Tibial nerve (tissue), 4 donors: ENCODE data around the gene ITGA1. TPM values are rescaled to one million over a fixed set of nuclear protein-coding genes. Genes with fewer than 3 reads are reported as not detected.
A peak's percentile ranks its signal among the peaks of the same experiment; 100 is the strongest.

Experiments used
- DNase-seq, 2 donors: peaks; one replicate each; pipeline ENCODE4 v3.0.0-alpha.2; 2019; ENCODE audit warnings: low spot score in 2 of 2
- H3K27ac ChIP-seq, 4 donors: fragments of 200-600 bp; sonication (generic) in 3 of 4; one replicate each; pipeline ENCODE4 v1.5.1; 2017 to 2019; ENCODE audit warnings: mild to moderate bottlenecking in 1 of 4
- H3K27me3 ChIP-seq, 2 donors: fragments of 200-600 bp; sonication (generic) in 1 of 2; one replicate each; pipeline versions ENCODE4 v1.5.1 to v1.6.0; 2017 to 2019
- H3K36me3 ChIP-seq, 3 donors: fragments of 200-600 bp; sonication (generic); one replicate each; pipeline ENCODE4 v1.5.1; 2018 to 2019
- H3K4me1 ChIP-seq, 4 donors: fragments of 200-600 bp; sonication (generic) in 3 of 4; one replicate each; pipeline ENCODE4 v1.5.1; 2017 to 2019
- H3K4me3 ChIP-seq, 4 donors: fragments of 200-600 bp; sonication (generic) in 3 of 4; one replicate each; pipeline ENCODE4 v1.5.1; 2017 to 2019; ENCODE audit warnings: mild to moderate bottlenecking in 1 of 4, moderate library complexity in 1 of 4
- H3K9me3 ChIP-seq, 4 donors: fragments of 200-600 bp; sonication (generic) in 3 of 4; one replicate each; pipeline ENCODE4 v1.5.1; 2017 to 2019
- EP300 ChIP-seq, 2 donors: sonication (generic); formaldehyde crosslinking; IDR thresholded peaks; one replicate each; pipeline ENCODE4 v1.6.1; 2017; ENCODE audit warnings: antibody characterized with exemption in 2 of 2, mild to moderate bottlenecking in 1 of 2
- POLR2A ChIP-seq, 2 donors: fragments of 450-650 bp; IDR thresholded peaks; one replicate each; pipeline ENCODE4 v1.6.1; 2017; ENCODE audit warnings: antibody characterized with exemption in 2 of 2, mild to moderate bottlenecking in 2 of 2, moderate library complexity in 2 of 2
- WGBS, 2 donors: methylation state at CpG; one replicate each; pipeline ENCODE4 v1.1.5; 2018; 5-methylcytosine and 5-hydroxymethylcytosine counted together
- total RNA-seq, 4 donors: library from RNA; depleted of rRNA; stranded (reverse); fragments of >200 nt; gene quantifications; one replicate each; pipeline ENCODE4 v1.1.0, GENCODE V29; 2016
- TF ChIP-seq, protein P1 (sequence below), 5 experiments: fragments of 200-600 bp in 3 of 5; fragments of 450-650 bp in 2 of 5; sonication (generic) in 3 of 5; IDR thresholded peaks; one replicate each; pipeline ENCODE4 v1.5.1; 2016 to 2019; ENCODE audit warnings: antibody characterized with exemption in 5 of 5, mild to moderate bottlenecking in 3 of 5, moderate library complexity in 2 of 5

The ITGA1 gene
- total RNA-seq, 4 donors from 2014 or later: 26.8 to 62.5 (median 27.7) TPM

DNA sequence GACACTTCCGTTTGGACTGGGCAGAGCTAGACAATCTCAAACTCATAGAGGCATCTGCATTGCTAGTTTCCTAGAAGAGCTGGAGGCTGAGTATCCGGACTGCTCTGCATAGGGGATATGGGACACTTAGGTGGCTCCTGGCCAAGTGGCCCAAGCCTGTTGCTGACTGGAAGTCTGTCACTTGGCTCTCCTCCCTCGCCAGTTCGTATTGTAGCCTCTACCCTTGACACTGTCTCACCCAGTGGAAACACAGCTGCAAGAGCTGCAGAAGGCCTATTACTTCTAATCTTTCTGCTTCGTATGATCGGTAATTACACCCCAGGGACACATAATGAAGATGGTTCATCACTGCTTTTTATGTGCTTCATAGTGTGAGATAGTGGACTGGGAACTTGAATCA, 34.7 kb downstream of the ITGA1 start:
- peak; percentile 29 to 31 for DNase-seq
- Histone ChIP-seq H3K36me3 (no peaks in the 10 kb centered on the region), H3K27ac (peak overlapping the region in 2 of 4 donors; percentile 48 to 67), H3K27me3 (no peaks in the 10 kb centered on the region), H3K4me1 (peaks cover 0 to 20% (median 8%) of the 10 kb centered on the region in 4 donors), H3K9me3 (no peaks in the 10 kb centered on the region), H3K4me3 (no peak overlapping the region)
- 23 to 49% methylated on average over 6 of the region's 6 CpGs for WGBS, 2 donors
- TF ChIP-seq EP300 (IDR thresholded peaks at IDR 0.05) (peak in 1 of 2 donors; percentile 29), POLR2A (IDR thresholded peaks at IDR 0.05) (no peak)

- peaks cover 0 to 23% (median 8%) of the 10 kb centered on the region in 4 donors for H3K4me1 ChIP-seq
Measured at GRCh38 chr5:52824827-52825226, 37.1 kb downstream of the ITGA1 start.

GRCh38 chr5:52825826-52826225, 38.1 kb downstream of the ITGA1 start:
- Histone ChIP-seq H3K27me3 (no peaks in the 10 kb centered on the region), H3K4me3 (no peak overlapping the region), H3K9me3 (no peaks in the 10 kb centered on the region), H3K36me3 (no peaks in the 10 kb centered on the region), H3K4me1 (peaks cover 0 to 31% (median 8%) of the 10 kb centered on the region in 4 donors), H3K27ac (no peak overlapping the region)
- TF ChIP-seq POLR2A (IDR thresholded peaks at IDR 0.05): no peak
- WGBS, 2 donors: 83 to 90% methylated on average over 2 of the region's 2 CpGs
- no peak for DNase-seq

More at GRCh38 chr5:52824827-52825226, 37.1 kb downstream of the ITGA1 start:
- H3K27ac ChIP-seq: no peak overlapping the region
- 98 to 100% methylated on average over 1 of the region's 1 CpG for WGBS, 2 donors
- H3K9me3 ChIP-seq: no peaks in the 10 kb centered on the region
- TF ChIP-seq EP300 (IDR thresholded peaks at IDR 0.05) (no peak), POLR2A (IDR thresholded peaks at IDR 0.05) (no peak)
- TF ChIP-seq, protein P1, sequence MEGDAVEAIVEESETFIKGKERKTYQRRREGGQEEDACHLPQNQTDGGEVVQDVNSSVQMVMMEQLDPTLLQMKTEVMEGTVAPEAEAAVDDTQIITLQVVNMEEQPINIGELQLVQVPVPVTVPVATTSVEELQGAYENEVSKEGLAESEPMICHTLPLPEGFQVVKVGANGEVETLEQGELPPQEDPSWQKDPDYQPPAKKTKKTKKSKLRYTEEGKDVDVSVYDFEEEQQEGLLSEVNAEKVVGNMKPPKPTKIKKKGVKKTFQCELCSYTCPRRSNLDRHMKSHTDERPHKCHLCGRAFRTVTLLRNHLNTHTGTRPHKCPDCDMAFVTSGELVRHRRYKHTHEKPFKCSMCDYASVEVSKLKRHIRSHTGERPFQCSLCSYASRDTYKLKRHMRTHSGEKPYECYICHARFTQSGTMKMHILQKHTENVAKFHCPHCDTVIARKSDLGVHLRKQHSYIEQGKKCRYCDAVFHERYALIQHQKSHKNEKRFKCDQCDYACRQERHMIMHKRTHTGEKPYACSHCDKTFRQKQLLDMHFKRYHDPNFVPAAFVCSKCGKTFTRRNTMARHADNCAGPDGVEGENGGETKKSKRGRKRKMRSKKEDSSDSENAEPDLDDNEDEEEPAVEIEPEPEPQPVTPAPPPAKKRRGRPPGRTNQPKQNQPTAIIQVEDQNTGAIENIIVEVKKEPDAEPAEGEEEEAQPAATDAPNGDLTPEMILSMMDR (IDR thresholded peaks at IDR 0.05): no peak
- no peaks in the 10 kb centered on the region for H3K27me3 ChIP-seq
- H3K36me3 ChIP-seq: no peaks in the 10 kb centered on the region
- DNase-seq: no peak
- H3K4me3 ChIP-seq: no peak overlapping the region

DNA sequence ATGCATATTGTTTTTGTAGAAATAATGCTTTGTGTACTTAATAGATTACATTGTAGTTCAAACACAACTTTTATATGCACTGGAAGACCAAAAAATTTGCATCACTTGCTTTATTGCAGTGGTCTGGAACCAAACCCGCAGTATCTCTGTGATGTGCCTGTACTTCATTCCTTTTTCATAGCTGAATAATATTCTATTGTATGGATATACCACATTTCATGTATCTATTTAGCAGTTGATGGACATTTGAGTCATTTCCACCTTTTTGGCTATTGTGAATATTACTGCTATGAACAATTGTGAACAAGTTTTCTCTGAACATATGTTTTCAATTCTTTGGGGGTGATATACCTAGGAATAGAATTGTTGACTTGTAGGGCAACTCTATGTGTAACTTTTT, 40.1 kb downstream of the ITGA1 start:
- Histone ChIP-seq H3K27me3 (no peaks in the 10 kb centered on the region), H3K4me1 (peaks cover 0 to 21% (median 5%) of the 10 kb centered on the region in 4 donors), H3K4me3 (no peak overlapping the region), H3K27ac (no peak overlapping the region), H3K9me3 (no peaks in the 10 kb centered on the region), H3K36me3 (no peaks in the 10 kb centered on the region)
- TF ChIP-seq, protein P1 (IDR thresholded peaks at IDR 0.05): no peak
- TF ChIP-seq POLR2A (IDR thresholded peaks at IDR 0.05): no peak
- TF ChIP-seq EP300 (IDR thresholded peaks at IDR 0.05): no peak
- no peak for DNase-seq
- 96 to 100% methylated on average over 1 of the region's 1 CpG for WGBS, 2 donors

DNA sequence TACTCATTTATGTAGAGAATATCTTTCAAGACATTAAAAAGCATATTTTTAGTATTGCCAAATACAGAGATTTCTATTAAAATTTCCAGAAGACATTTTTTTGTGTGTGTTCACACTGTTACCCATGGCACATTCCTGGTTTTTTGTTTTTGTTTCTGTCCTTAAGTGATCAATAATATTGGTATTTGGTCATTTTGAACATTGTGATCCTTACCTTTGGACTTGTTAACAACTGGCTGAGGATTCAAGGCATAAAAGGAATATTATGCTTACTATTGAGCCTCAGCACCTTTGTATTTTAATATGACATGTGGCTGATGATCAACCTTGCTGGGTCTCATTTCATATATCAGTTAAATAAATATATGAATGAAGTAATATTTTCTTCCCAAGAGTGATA, 41.9 kb downstream of the ITGA1 start:
- no peaks in the 10 kb centered on the region for H3K36me3 ChIP-seq
- no peak for DNase-seq
- no peaks in the 10 kb centered on the region for H3K27me3 ChIP-seq
- no peak overlapping the region for H3K4me3 ChIP-seq
- TF ChIP-seq POLR2A (IDR thresholded peaks at IDR 0.05) (no peak), EP300 (IDR thresholded peaks at IDR 0.05) (no peak)
- TF ChIP-seq, protein P1 (IDR thresholded peaks at IDR 0.05): no peak
- H3K27ac ChIP-seq: peak overlapping the region in 2 of 4 donors; percentile 46 to 73
- no peaks in the 10 kb centered on the region for H3K9me3 ChIP-seq
- H3K4me1 ChIP-seq: peaks cover 0 to 12% (median 0%) of the 10 kb centered on the region in 4 donors

GRCh38 chr5:52830650-52831049, 42.9 kb downstream of the ITGA1 start:
- Histone ChIP-seq H3K4me1 (peaks cover 0 to 12% (median 0%) of the 10 kb centered on the region in 4 donors), H3K36me3 (no peaks in the 10 kb centered on the region)
- DNase-seq: no peak

More at GRCh38 chr5:52830650-52831049, 42.9 kb downstream of the ITGA1 start:
- Histone ChIP-seq H3K27ac (peak overlapping the region in 2 of 4 donors; percentile 46 to 73), H3K27me3 (no peaks in the 10 kb centered on the region), H3K4me3 (no peak overlapping the region), H3K9me3 (no peaks in the 10 kb centered on the region)
- TF ChIP-seq POLR2A (IDR thresholded peaks at IDR 0.05) (no peak), EP300 (IDR thresholded peaks at IDR 0.05) (no peak)
- WGBS, 2 donors: 37 to 45% methylated on average over 2 of the region's 2 CpGs
